IPS-NIHi7 (cell line): ENCODE results near the gene SPAST.
"Not testable (repeated sequence)": the region's sequence is repeated elsewhere in the genome, so short reads cannot be mapped to it uniquely, and the experiment has no call there.

Experiments used
- DNase-seq: peaks from one replicate; pipeline ENCODE4 v3.0.0; 2012; ENCODE audit warnings: mixed read lengths; ENCODE audit errors: extremely low spot score

Gene SPAST, protein sequence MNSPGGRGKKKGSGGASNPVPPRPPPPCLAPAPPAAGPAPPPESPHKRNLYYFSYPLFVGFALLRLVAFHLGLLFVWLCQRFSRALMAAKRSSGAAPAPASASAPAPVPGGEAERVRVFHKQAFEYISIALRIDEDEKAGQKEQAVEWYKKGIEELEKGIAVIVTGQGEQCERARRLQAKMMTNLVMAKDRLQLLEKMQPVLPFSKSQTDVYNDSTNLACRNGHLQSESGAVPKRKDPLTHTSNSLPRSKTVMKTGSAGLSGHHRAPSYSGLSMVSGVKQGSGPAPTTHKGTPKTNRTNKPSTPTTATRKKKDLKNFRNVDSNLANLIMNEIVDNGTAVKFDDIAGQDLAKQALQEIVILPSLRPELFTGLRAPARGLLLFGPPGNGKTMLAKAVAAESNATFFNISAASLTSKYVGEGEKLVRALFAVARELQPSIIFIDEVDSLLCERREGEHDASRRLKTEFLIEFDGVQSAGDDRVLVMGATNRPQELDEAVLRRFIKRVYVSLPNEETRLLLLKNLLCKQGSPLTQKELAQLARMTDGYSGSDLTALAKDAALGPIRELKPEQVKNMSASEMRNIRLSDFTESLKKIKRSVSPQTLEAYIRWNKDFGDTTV

GRCh38 chr2:32063310-32064020 lies at the start of gene SPAST:
TSS of gene SPAST (plus strand) at chr2:32063556. CDS start at chr2:32063832, 276 bp downstream.
- peak; percentile 98 for DNase-seq

GRCh38 chr2:32018789-32019482 lies 44.4 kb upstream of the SPAST start:
- not testable (repeated sequence) for DNase-seq

DNA sequence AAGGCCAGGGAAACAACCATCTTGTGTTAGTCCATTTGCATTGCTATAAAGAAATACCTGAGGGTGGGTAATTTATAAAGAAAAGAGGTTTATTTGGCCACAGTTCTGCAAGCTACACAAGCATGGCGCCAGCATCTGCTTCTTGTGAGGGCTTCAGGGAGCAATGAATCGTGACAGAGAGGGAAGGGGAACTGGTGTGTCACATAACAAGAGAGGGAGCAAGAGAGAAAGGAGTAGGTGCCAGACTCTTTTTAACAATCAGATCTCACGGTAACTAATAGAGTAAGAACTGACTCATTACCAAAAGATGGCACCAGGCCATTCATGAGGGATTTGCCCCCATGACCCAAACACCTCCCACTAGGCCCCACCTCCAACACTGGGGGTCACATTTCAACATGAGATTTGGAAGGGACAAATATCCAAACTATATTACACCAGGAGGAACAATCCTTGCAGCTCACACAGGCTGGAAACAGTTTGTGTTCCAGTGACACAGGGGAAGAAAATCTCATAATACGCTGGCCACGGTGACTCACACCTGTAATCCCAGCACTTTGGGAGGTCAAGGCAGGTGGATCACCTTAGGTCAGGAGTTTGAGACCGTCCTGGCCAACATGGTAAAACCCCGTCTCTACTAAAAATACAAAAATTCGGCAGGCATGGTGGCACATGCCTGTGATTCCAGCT lies 29.0 kb upstream of the SPAST start:
- DNase-seq, result not testable (repeated sequence)

- peak; percentile 94 for DNase-seq
These were observed 23.7 kb upstream of the SPAST start, which contains the start of gene DPY30 for GRCh38 chr2:32039447-32040219. TSS of gene DPY30 (minus strand) at chr2:32039805. CDS start at chr2:32039456, 349 bp downstream.

DNA sequence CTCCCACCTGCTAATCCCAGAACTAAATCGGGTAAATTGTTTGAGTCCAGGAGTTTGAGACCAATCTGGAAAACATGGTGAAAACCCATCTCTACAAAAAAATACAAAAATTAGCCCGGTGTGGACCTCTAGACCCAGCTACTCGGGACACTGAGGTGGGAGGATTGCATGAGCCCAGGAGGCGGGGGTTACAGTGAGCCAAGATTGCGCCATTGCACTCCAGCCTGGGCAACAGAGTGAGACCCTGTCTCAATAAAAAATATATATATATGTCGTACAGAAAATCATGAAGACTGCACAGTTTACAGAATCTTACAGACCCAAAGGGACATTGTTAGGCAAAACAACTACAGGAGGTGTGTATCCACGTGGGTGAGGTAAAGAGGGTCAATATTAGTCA lies 19.8 kb upstream of the SPAST start:
- DNase-seq, result no peak

- DNase-seq, result no peak
These were observed 11.4 kb upstream of the SPAST start for GRCh38 chr2:32051836-32052439.

- DNase-seq, result not testable (repeated sequence)
These were observed 8.8 kb upstream of the SPAST start for GRCh38 chr2:32054583-32054982.

- DNase-seq, result no peak
These were observed 5.2 kb upstream of the SPAST start for GRCh38 chr2:32058130-32058529.

GRCh38 chr2:32060266-32060665 lies 3.1 kb upstream of the SPAST start:
- DNase-seq, result no peak

DNA sequence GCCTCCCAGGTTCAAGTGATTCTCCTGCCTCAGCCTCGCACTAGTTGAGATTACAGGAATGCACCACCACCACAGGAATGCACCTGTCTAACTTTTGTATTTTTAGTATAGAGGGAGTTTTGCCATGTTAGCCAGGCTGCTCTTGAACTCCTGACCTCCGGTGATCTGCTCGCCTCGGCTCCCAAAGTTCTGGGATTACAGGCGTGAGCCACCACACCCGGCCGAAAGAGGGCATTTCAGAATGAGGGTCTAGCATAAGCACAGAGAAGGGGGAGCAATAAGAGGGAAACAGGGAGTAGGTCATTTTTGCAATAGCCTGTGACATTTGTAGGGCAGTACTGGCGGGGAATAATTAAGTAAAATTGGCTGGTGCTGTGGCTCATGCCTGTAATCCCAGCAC lies 1.9 kb upstream of the SPAST start:
- no peak for DNase-seq

GRCh38 chr2:32061973-32062861 lies 1.1 kb upstream of the SPAST start:
- DNase-seq, result peak; percentile 56

DNA sequence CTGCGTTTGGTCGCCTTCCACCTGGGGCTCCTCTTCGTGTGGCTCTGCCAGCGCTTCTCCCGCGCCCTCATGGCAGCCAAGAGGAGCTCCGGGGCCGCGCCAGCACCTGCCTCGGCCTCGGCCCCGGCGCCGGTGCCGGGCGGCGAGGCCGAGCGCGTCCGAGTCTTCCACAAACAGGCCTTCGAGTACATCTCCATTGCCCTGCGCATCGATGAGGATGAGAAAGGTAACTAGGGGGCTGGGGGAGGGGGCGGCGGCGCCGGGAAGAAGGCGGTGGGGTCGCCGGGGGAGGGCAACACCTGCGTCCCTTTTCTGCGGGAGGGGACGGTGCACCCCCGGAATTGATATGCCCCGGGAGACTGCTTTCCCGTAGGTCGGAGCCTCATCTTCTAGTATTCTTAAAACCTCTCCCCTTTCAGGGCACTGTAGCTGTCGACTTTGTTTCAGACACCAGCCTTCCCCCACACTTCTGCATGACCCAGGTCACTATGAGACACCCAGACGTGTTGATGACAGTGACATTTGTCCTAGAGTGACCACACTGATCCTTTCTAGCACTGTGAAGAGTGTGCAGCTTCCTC lies 755 bp downstream of the SPAST start:
- no peak for DNase-seq

DNA sequence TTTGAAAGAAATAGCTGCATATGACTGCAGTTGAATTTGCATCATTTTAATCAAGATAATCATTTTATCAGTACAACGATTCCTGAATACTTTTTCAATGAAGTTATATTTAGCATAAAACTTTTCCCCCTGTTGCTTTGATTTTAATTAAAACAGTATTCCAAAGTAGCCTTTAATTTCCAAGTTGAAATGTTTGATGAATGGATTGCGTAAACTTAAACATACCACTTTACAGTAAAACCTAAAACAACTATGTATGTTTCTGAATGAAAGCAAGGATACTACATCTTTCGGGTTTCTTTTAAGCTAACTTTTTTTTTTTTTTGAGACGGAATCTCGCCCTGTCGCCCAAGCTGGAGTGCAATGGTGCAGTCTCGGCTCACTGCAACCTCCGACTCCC lies 1.4 kb downstream of the SPAST start:
- DNase-seq, result no peak

- DNase-seq, result no peak
These were observed 4.2 kb downstream of the SPAST start for GRCh38 chr2:32067549-32067948.

DNA sequence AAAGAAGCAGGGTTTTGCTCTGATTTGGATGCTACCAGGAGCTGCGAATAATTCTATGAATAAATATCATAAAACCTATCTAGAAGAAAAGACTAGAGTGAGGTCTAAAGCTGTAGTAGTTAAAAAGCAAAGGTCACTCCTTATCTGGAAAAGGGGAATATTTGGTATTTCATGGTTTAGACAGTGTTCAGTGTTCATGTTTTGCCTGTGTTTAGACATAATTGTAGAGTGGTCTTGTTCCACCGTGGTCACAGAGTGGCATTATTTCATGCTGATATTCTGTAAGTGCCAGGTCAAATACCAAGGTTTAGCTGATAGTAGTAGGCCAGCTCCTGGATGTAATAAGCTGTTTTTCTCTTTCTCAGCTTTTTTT lies 10.8 kb downstream of the SPAST start:
- DNase-seq, result no peak

DNA sequence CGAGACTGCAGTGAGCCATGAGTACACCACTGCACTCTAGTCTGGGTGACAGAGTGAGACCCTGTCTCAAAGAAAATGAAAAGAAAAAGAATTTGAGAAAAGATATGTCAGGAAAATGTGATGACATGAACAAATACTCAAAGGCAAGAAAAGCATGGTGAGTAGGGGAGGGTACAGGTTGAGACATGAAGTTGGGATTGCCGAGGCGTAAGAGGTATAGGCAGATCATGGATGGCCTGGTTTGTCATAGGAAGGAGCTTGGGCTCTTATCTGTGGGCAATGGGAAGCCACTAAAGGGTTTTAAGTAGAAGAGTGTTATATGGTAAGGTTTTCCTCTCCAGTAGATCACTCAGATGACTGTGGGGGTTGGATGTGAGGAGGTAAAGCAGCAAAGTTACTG lies 32.3 kb downstream of the SPAST start:
- no peak for DNase-seq

- DNase-seq, result no peak
These were observed 44.8 kb downstream of the SPAST start for GRCh38 chr2:32108111-32108510.

- DNase-seq, result no peak
These were observed 54.7 kb downstream of the SPAST start for GRCh38 chr2:32118055-32118454.

GRCh38 chr2:32119161-32119560 lies 55.8 kb downstream of the SPAST start:
- DNase-seq, result no peak
